H1 (cell line): ENCODE results near the gene KATNAL1.

Experiments used
- CTCF ChIP-seq, 3 experiments: IDR thresholded peaks; 1 replicate in 2 of 3; 2 replicates in 1 of 3; pipeline versions ENCODE4 v1.5.1 to v1.6.1; 2011; ENCODE audit warnings: low read length in 3 of 3, mild to moderate bottlenecking in 3 of 3, inconsistent platforms in 2 of 3, low read depth in 1 of 3, moderate library complexity in 1 of 3; ENCODE audit not compliant: insufficient read depth in 1 of 3; ENCODE audit errors: control extremely low read depth in 1 of 3
- POLR2AphosphoS5 ChIP-seq: IDR thresholded peaks from 2 replicates; pipeline ENCODE4 v1.6.1; 2011; ENCODE audit warnings: low read depth, low read length
- YY1 ChIP-seq: IDR thresholded peaks from 2 replicates; pipeline ENCODE4 v1.6.1; 2011; ENCODE audit warnings: low read depth, mild to moderate bottlenecking, low read length

GRCh38 chr13:30346153-30346788 is 38.9 kb upstream of the KATNAL1 start:
- TF ChIP-seq POLR2AphosphoS5 (no peak), YY1 (no peak), CTCF (IDR thresholded peaks at IDR 0.05; ENCODE audit: control extremely low read depth in 1 of 3, insufficient read depth in 1 of 3, low read depth in 1 of 3, low read length in 3 of 3) (no peak)
